Suprapubic skin (tissue), 3 donors: ENCODE measurements around the gene ZDHHC5.

Source experiments
- CTCF ChIP-seq, 2 donors: fragments of 200-600 bp in 1 of 2; fragments of 450-650 bp in 1 of 2; sonication (generic) in 1 of 2; IDR thresholded peaks; one replicate each; pipeline ENCODE4 v1.5.1; 2016 to 2019; ENCODE audit warnings: antibody characterized with exemption in 2 of 2, mild to moderate bottlenecking in 1 of 2, moderate library complexity in 1 of 2
- EP300 ChIP-seq: sonication (generic); formaldehyde crosslinking; IDR thresholded peaks from one replicate; pipeline ENCODE4 v1.6.1; 2017; ENCODE audit warnings: antibody characterized with exemption
- POLR2A ChIP-seq, 2 donors: fragments of 450-650 bp; IDR thresholded peaks; one replicate each; pipeline ENCODE4 v1.6.1; 2017; ENCODE audit warnings: antibody characterized with exemption in 2 of 2, mild to moderate bottlenecking in 2 of 2, moderate library complexity in 2 of 2

- TF ChIP-seq POLR2A (IDR thresholded peaks at IDR 0.05) (no peak), CTCF (IDR thresholded peaks at IDR 0.05) (no peak), EP300 (no peak)
Measured at GRCh38 chr11:57732661-57733060, 64.7 kb downstream of the ZDHHC5 start.
